Fibroblast of lung (primary cell): ENCODE data around the gene FAM110D.

Experiments
- CTCF ChIP-seq, 2 donors: IDR thresholded peaks in 1 of 2; conservative IDR thresholded peaks in 1 of 2; 1 replicate in 1 of 2; 2 replicates in 1 of 2; pipeline ENCODE4 v1.5.1; 2011 to 2012; ENCODE audit warnings: low read length in 2 of 2, control low read depth in 1 of 2, inconsistent platforms in 1 of 2, low read depth in 1 of 2, mild to moderate bottlenecking in 1 of 2
- EZH2 ChIP-seq: IDR thresholded peaks from 2 replicates; pipeline ENCODE4 v1.5.1; 2012; ENCODE audit warnings: low read length, control low read depth, mild to moderate bottlenecking; ENCODE audit errors: missing control alignments

- TF ChIP-seq CTCF (conservative IDR thresholded peaks at IDR 0.05 in 1 of 2, IDR thresholded peaks at IDR 0.05 in 1 of 2; ENCODE audit: low read depth in 1 of 2, low read length in 2 of 2) = no peak
- no peak for TF ChIP-seq EZH2
These were observed 11.6 kb downstream of the FAM110D start for GRCh38 chr1:26170472-26170821.
